AG10803 (cell line): ENCODE results near the gene UNC79.

Experiments
- DNase-seq: peaks from one replicate; pipeline ENCODE4 v3.0.0; 2010; ENCODE audit warnings: low read depth
- H3K4me3 ChIP-seq: 2 replicates; pipeline ENCODE4 v1.5.1; 2011; ENCODE audit warnings: mild to moderate bottlenecking, low read length, control low read depth
- CTCF ChIP-seq: conservative IDR thresholded peaks from 2 replicates; pipeline ENCODE4 v1.5.1; 2011; ENCODE audit warnings: mild to moderate bottlenecking, low read length, control low read depth, inconsistent platforms

The UNC79 gene

GRCh38 chr14:93745603-93746273, 315.0 kb downstream of the UNC79 start:
- no peak for TF ChIP-seq CTCF
- H3K4me3 ChIP-seq = no peak overlapping the region
- DNase-seq = no peak

DNA sequence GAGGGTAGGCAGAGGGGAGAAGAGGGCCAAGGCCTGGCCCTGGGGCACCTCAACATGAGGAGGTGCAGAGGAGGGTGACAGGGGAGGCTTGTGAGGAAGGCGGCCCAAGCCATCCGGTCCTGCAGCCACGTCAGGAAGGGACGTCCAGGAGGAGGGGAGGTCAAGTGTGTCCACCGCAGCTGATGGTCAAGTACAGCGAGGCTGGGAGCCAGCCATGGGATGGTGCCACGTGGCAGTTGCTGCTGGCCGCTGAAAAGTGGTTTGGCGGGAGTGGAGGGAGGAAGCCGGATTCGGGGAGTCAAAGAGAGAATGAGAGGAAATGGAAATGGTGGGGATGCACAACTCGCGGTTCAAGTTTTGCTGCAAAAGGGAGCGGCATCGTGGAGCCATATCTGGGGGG, 316.4 kb downstream of the UNC79 start:
- no peak for DNase-seq
- no peak for TF ChIP-seq CTCF
- no peak overlapping the region for H3K4me3 ChIP-seq

GRCh38 chr14:93747560-93747959, 316.8 kb downstream of the UNC79 start:
- no peak for TF ChIP-seq CTCF
- no peak for DNase-seq
- no peak overlapping the region for H3K4me3 ChIP-seq

- no peak overlapping the region for H3K4me3 ChIP-seq
- TF ChIP-seq CTCF = no peak
- DNase-seq = no peak
Observed at GRCh38 chr14:93748208-93749075, 317.7 kb downstream of the UNC79 start.

DNA sequence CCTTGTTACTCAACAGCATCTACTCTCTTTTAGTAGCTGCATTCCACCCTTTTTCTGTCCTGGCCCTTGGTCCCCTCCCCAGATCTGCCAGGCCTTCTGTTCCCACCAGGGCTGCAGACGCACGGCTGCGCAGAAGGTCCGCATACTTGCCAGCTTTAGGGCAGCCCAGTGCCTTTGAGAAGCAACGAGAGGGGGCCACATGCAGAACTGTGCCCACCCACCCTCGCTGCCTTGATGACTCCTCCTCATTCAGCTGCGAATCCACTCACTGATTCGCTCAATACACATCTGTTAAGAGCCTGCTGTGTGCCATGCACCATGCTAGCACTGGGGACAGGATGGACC, 318.3 kb downstream of the UNC79 start:
- DNase-seq = no peak
- TF ChIP-seq CTCF = no peak

GRCh38 chr14:93751946-93752655, 321.4 kb downstream of the UNC79 start:
- DNase-seq = no peak
- TF ChIP-seq CTCF = no peak
- H3K4me3 ChIP-seq = no peak overlapping the region

More for the DNA sequence above, 318.3 kb downstream of the UNC79 start:
- no peak overlapping the region for H3K4me3 ChIP-seq
